MM.1S (cell line): ENCODE data around the gene ARMC10.
"Not testable (repeated sequence)": the region's sequence is repeated elsewhere in the genome, so short reads cannot be mapped to it uniquely, and the experiment has no call there.

Experiments used
- DNase-seq: peaks from one replicate; pipeline ENCODE4 v3.0.0-alpha.2; 2015
- H2AFZ ChIP-seq: fragments of 300-600 bp; sonication (generic); 2 replicates; pipeline ENCODE4 v1.6.0; 2016; ENCODE audit warnings: antibody characterized with exemption, low read length
- H3F3A ChIP-seq: fragments of 300-600 bp; sonication (generic); 2 replicates; pipeline ENCODE4 v1.6.1; 2016; ENCODE audit warnings: mild to moderate bottlenecking, antibody characterized with exemption, low read length, moderate library complexity, mixed read lengths; ENCODE audit not compliant: insufficient read depth
- H3K27ac ChIP-seq: fragments of 300-600 bp; sonication (generic); 2 replicates; pipeline ENCODE4 v1.5.1; 2016; ENCODE audit warnings: mild to moderate bottlenecking, low read length
- H3K27me3 ChIP-seq: fragments of 300-600 bp; sonication (generic); replicated peaks from 2 replicates; pipeline ENCODE4 v1.6.0; 2016; ENCODE audit warnings: low read length; ENCODE audit not compliant: insufficient read depth
- H3K36me3 ChIP-seq: fragments of 300-600 bp; sonication (generic); replicated peaks from 2 replicates; pipeline ENCODE4 v1.6.1; 2016; ENCODE audit warnings: mild to moderate bottlenecking, low read length, mixed read lengths; ENCODE audit not compliant: insufficient read depth
- H3K4me1 ChIP-seq: fragments of 300-600 bp; sonication (generic); 2 replicates; pipeline ENCODE4 v1.6.1; 2016; ENCODE audit warnings: low read length, mixed read lengths
- H3K4me2 ChIP-seq: fragments of 300-600 bp; sonication (generic); 2 replicates; pipeline ENCODE4 v1.6.0; 2016; ENCODE audit warnings: low read depth, low read length
- H3K4me3 ChIP-seq: fragments of 300-600 bp; sonication (generic); 2 replicates; pipeline ENCODE4 v1.5.1; 2016; ENCODE audit warnings: low read length, mixed read lengths
- H3K79me2 ChIP-seq: fragments of 300-600 bp; sonication (generic); 2 replicates; pipeline ENCODE4 v1.6.1; 2016; ENCODE audit warnings: mixed run types, low read length, mixed read lengths
- H3K9ac ChIP-seq: fragments of 300-600 bp; sonication (generic); 2 replicates; pipeline ENCODE4 v1.6.1; 2016; ENCODE audit warnings: low read length, mixed read lengths
- H3K9me2 ChIP-seq: fragments of 300-600 bp; sonication (generic); replicated peaks from 2 replicates; pipeline ENCODE4 v1.6.1; 2016; ENCODE audit warnings: mild to moderate bottlenecking, low read length, mixed read lengths; ENCODE audit not compliant: insufficient read depth
- H3K9me3 ChIP-seq: fragments of 300-600 bp; sonication (generic); replicated peaks from 2 replicates; pipeline ENCODE4 v1.6.1; 2016; ENCODE audit warnings: mild to moderate bottlenecking, low read length, mixed read lengths; ENCODE audit not compliant: insufficient read depth
- H4K20me1 ChIP-seq: fragments of 300-600 bp; sonication (generic); 2 replicates; pipeline ENCODE4 v1.6.1; 2016; ENCODE audit warnings: mild to moderate bottlenecking, low read length, moderate library complexity, mixed read lengths; ENCODE audit not compliant: insufficient read depth
- CTCF ChIP-seq: fragments of 300-600 bp; sonication (generic); IDR thresholded peaks from 2 replicates; pipeline ENCODE4 v1.5.1; 2016; ENCODE audit warnings: antibody characterized with exemption, low read length, mixed read lengths
- EZH2 ChIP-seq: fragments of 300-600 bp; sonication (generic); optimal IDR thresholded peaks from 2 replicates; pipeline ENCODE3; 2017; ENCODE audit warnings: low read depth, mild to moderate bottlenecking, antibody characterized with exemption, low read length, mixed read lengths
- EZH2phosphoT487 ChIP-seq: fragments of 300-600 bp; sonication (generic); IDR thresholded peaks from 2 replicates; pipeline ENCODE4 v1.6.1; 2018; ENCODE audit warnings: antibody characterized with exemption, low read length

The ARMC10 gene

GRCh38 chr7:103080923-103081322, 6.0 kb downstream of the ARMC10 start:
- Histone ChIP-seq H3K27ac (no peak overlapping the region), H2AFZ (no peak overlapping the region), H3K4me3 (no peak overlapping the region), H3K36me3 (no peaks in the 10 kb centered on the region), H3F3A (no peaks in the 10 kb centered on the region), H3K79me2 (peaks cover 17% of the 10 kb centered on the region), H3K4me1 (peaks cover 4% of the 10 kb centered on the region), H3K9me2 (no peaks in the 10 kb centered on the region), H4K20me1 (no peaks in the 10 kb centered on the region), H3K9me3 (no peaks in the 10 kb centered on the region), H3K4me2 (no peak overlapping the region), H3K9ac (no peak overlapping the region), H3K27me3 (no peaks in the 10 kb centered on the region)
- no peak for DNase-seq
- no peak for TF ChIP-seq EZH2
- TF ChIP-seq CTCF, result no peak
- no peak for TF ChIP-seq EZH2phosphoT487

DNA sequence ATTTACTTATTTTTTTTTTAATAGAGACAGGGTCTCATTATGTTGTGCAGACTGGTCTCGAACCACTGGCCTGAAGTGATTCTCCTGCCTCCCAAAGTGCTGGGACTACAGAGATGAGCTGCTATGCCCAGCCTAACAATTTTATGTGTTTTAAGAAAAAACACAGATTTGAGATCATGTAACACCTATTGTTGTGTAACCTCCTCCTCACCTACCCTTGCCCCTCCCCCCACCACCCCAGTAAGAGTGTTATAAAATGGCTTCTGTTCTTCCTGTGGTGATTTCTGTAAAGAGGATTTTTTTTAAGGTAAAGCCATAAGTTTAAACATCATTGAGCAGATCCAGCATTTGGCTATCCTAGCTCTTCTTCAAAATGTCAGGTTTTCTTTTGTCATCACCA, 7.6 kb downstream of the ARMC10 start:
- no peaks in the 10 kb centered on the region for H4K20me1 ChIP-seq
- H3K4me2 ChIP-seq, result no peak overlapping the region
- no peaks in the 10 kb centered on the region for H3K36me3 ChIP-seq
- no peak overlapping the region for H3K4me3 ChIP-seq
- H3K27ac ChIP-seq, result no peak overlapping the region
- H3K4me1 ChIP-seq, result no peaks in the 10 kb centered on the region
- H3K9me2 ChIP-seq, result no peaks in the 10 kb centered on the region
- H2AFZ ChIP-seq, result no peak overlapping the region
- no peaks in the 10 kb centered on the region for H3K9me3 ChIP-seq
- H3K79me2 ChIP-seq, result peaks cover 3% of the 10 kb centered on the region; the same call in 1 of the 2 replicates
- no peak for DNase-seq
- no peak for TF ChIP-seq EZH2phosphoT487
- no peak for TF ChIP-seq CTCF
- TF ChIP-seq EZH2, result no peak
- no peaks in the 10 kb centered on the region for H3F3A ChIP-seq
- no peak overlapping the region for H3K9ac ChIP-seq
- no peaks in the 10 kb centered on the region for H3K27me3 ChIP-seq

GRCh38 chr7:103083210-103083609, 8.3 kb downstream of the ARMC10 start:
- Histone ChIP-seq H3F3A (no peaks in the 10 kb centered on the region), H3K9me3 (no peaks in the 10 kb centered on the region), H3K4me3 (no peak overlapping the region), H2AFZ (no peak overlapping the region), H4K20me1 (no peaks in the 10 kb centered on the region), H3K4me2 (no peak overlapping the region), H3K4me1 (no peaks in the 10 kb centered on the region), H3K27ac (no peak overlapping the region), H3K9me2 (no peaks in the 10 kb centered on the region), H3K27me3 (no peaks in the 10 kb centered on the region), H3K9ac (no peak overlapping the region), H3K79me2 (no peaks in the 10 kb centered on the region), H3K36me3 (no peaks in the 10 kb centered on the region)
- no peak for DNase-seq
- TF ChIP-seq EZH2phosphoT487 (no peak), CTCF (no peak), EZH2 (no peak)

GRCh38 chr7:103092321-103092720, 17.4 kb downstream of the ARMC10 start:
- H3K9ac ChIP-seq, H3F3A ChIP-seq, DNase-seq, H2AFZ ChIP-seq, H3K79me2 ChIP-seq, H3K4me1 ChIP-seq, H3K4me3 ChIP-seq, H3K27ac ChIP-seq, H3K9me2 ChIP-seq, H3K4me2 ChIP-seq, H3K36me3 ChIP-seq, H3K9me3 ChIP-seq, H3K27me3 ChIP-seq, H4K20me1 ChIP-seq: not testable (repeated sequence)
